Limb (tissue), 2 donors: Measurements from ENCODE around the gene SIRT7.

Experiments used
- DNase-seq, 2 donors: peaks; one replicate each; pipeline ENCODE4 v3.0.0-alpha.2; 2016; ENCODE audit errors: extremely low spot score in 2 of 2

The SIRT7 gene

GRCh38 chr17:81865358-81865732 is 52.6 kb downstream of the SIRT7 start:
- no peak for DNase-seq

GRCh38 chr17:81863833-81864768 is 53.9 kb downstream of the SIRT7 start:
- DNase-seq: no peak

GRCh38 chr17:81863123-81863675 is 54.8 kb downstream of the SIRT7 start:
- no peak for DNase-seq
